Liver (tissue), 9 donors: ENCODE data around the gene DNAJB14. TPM values are rescaled to one million over a fixed set of nuclear protein-coding genes. Genes with fewer than 3 reads are reported as not detected.

Source experiments
- DNase-seq: peaks from one replicate; pipeline ENCODE4 v3.0.0-alpha.2; 2017; ENCODE audit warnings: low spot score
- H3K27ac ChIP-seq, 2 donors: one replicate each; pipeline ENCODE4 v1.7.0; 2013; ENCODE audit warnings: inconsistent platforms in 2 of 2, low read length in 2 of 2, control low read depth in 1 of 2, low read depth in 1 of 2, mild to moderate bottlenecking in 1 of 2
- H3K27me3 ChIP-seq, 4 donors: one replicate each; pipeline versions ENCODE4 v1.6.1 to v1.7.0; 2013; ENCODE audit warnings: low read length in 3 of 4, inconsistent platforms in 1 of 4, mild to moderate bottlenecking in 1 of 4, moderate library complexity in 1 of 4; ENCODE audit not compliant: control insufficient read depth in 4 of 4, insufficient read depth in 4 of 4
- H3K36me3 ChIP-seq, 4 donors: one replicate each; pipeline versions ENCODE4 v1.6.1 to v1.7.0; 2013; ENCODE audit warnings: low read length in 3 of 4, mild to moderate bottlenecking in 3 of 4, low read depth in 1 of 4, moderate library complexity in 1 of 4; ENCODE audit not compliant: control insufficient read depth in 4 of 4, insufficient read depth in 3 of 4
- H3K4me1 ChIP-seq, 4 donors: one replicate each; pipeline versions ENCODE4 v1.6.1 to v1.7.0; 2013; ENCODE audit warnings: low read length in 3 of 4, mild to moderate bottlenecking in 3 of 4, moderate library complexity in 1 of 4; ENCODE audit not compliant: control insufficient read depth in 4 of 4, insufficient read depth in 4 of 4
- H3K4me3 ChIP-seq, 3 donors: one replicate each; pipeline versions ENCODE4 v1.6.1 to v1.7.0; 2013; ENCODE audit warnings: low read length in 3 of 3, control low read depth in 1 of 3, low read depth in 1 of 3, mild to moderate bottlenecking in 1 of 3
- H3K9ac ChIP-seq, 2 donors: one replicate each; pipeline ENCODE4 v1.7.0; 2013; ENCODE audit warnings: low read length in 2 of 2, mild to moderate bottlenecking in 2 of 2, moderate library complexity in 2 of 2, control low read depth in 1 of 2, low read depth in 1 of 2
- H3K9me3 ChIP-seq, 4 donors: one replicate each; pipeline versions ENCODE4 v1.6.1 to v1.7.0; 2013; ENCODE audit warnings: low read length in 3 of 4; ENCODE audit not compliant: control insufficient read depth in 4 of 4
- EGR1 ChIP-seq, 2 donors: IDR thresholded peaks; 2 replicates each; pipeline ENCODE4 v1.6.1; 2016 to 2018; ENCODE audit warnings: antibody characterized with exemption in 2 of 2, low read depth in 2 of 2
- FOXA1 ChIP-seq: IDR thresholded peaks from 2 replicates; pipeline ENCODE4 v1.6.1; 2016; ENCODE audit warnings: antibody characterized with exemption
- FOXA2 ChIP-seq: IDR thresholded peaks from 2 replicates; pipeline ENCODE4 v1.6.1; 2016; ENCODE audit warnings: antibody characterized with exemption
- HNF4A ChIP-seq, 2 donors: conservative IDR thresholded peaks; 2 replicates each; pipeline ENCODE4 v1.6.1; 2016; ENCODE audit warnings: antibody characterized with exemption in 2 of 2, mild to moderate bottlenecking in 2 of 2
- HNF4G ChIP-seq: IDR thresholded peaks from 2 replicates; pipeline ENCODE4 v1.6.1; 2016; ENCODE audit warnings: antibody characterized with exemption
- JUND ChIP-seq, 2 donors: IDR thresholded peaks; 2 replicates each; pipeline ENCODE4 v1.6.1; 2016; ENCODE audit warnings: antibody characterized with exemption in 2 of 2
- NR2F2 ChIP-seq: IDR thresholded peaks from 2 replicates; pipeline ENCODE4 v1.6.1; 2016; ENCODE audit warnings: antibody characterized with exemption
- RAD21 ChIP-seq, 2 donors: IDR thresholded peaks; 2 replicates each; pipeline ENCODE4 v1.6.1; 2016; ENCODE audit warnings: antibody characterized with exemption in 2 of 2, mild to moderate bottlenecking in 2 of 2
- RXRA ChIP-seq, 2 donors: IDR thresholded peaks; 2 replicates each; pipeline ENCODE4 v1.6.1; 2017 to 2018; ENCODE audit warnings: antibody characterized with exemption in 2 of 2, mild to moderate bottlenecking in 1 of 2
- SP1 ChIP-seq: IDR thresholded peaks from 2 replicates; pipeline ENCODE4 v1.6.1; 2018; ENCODE audit warnings: antibody characterized with exemption, mild to moderate bottlenecking
- TAF1 ChIP-seq: conservative IDR thresholded peaks from 2 replicates; pipeline ENCODE4 v1.6.1; 2016; ENCODE audit warnings: antibody characterized with exemption, mild to moderate bottlenecking
- YY1 ChIP-seq: IDR thresholded peaks from 2 replicates; pipeline ENCODE4 v1.6.1; 2016; ENCODE audit warnings: antibody characterized with exemption, mild to moderate bottlenecking
- WGBS: extraction: QIAGEN DNeasy Blood & Tissue Kit; methylation state at CpG from one replicate; pipeline ENCODE4 v1.1.7; 2013; 5-methylcytosine and 5-hydroxymethylcytosine counted together
- polyA plus RNA-seq, 2 donors: library from polyadenylated mRNA; stranded (reverse) in 1 of 2; unstranded in 1 of 2; fragments of 200-250 nt in 1 of 2; fragments of >200 nt in 1 of 2; fragmentation: Nextera tagmentation in 1 of 2; extraction: Ambion mirVana in 1 of 2; gene quantifications; one replicate each; pipeline versions ENCODE4 v1.2.1 to v1.2.3, GENCODE V29; 2013 to 2015
- total RNA-seq, 2 donors: library from RNA; depleted of rRNA; stranded (reverse); fragments of >200 nt; gene quantifications; one replicate each; pipeline ENCODE4 v1.2.3, GENCODE V29; 2014
- TF ChIP-seq, protein P1 (sequence below): IDR thresholded peaks from 2 replicates; pipeline ENCODE4 v1.6.1; 2016; ENCODE audit warnings: antibody characterized with exemption, mild to moderate bottlenecking
- TF ChIP-seq, protein P2 (sequence below): IDR thresholded peaks from 2 replicates; pipeline ENCODE4 v1.6.1; 2016; ENCODE audit warnings: antibody characterized with exemption
- TF ChIP-seq, protein P3 (sequence below): IDR thresholded peaks from 2 replicates; pipeline ENCODE4 v1.6.1; 2016; ENCODE audit warnings: antibody characterized with exemption
- TF ChIP-seq, protein P4 (sequence below): IDR thresholded peaks from 2 replicates; pipeline ENCODE4 v1.6.1; 2016; ENCODE audit warnings: antibody characterized with exemption
- donor health status: healthy.
- donor health status: healthy.
- donor health status: healthy.
- donor health status: healthy.
- donor health status: healthy.

The DNAJB14 gene
- total and polyA plus RNA-seq, 4 donors: 8.1 to 15.1 (median 8.9) TPM

GRCh38 chr4:99857307-99857706 is 89.1 kb downstream of the DNAJB14 start:
- Histone ChIP-seq H3K9me3 (no peaks in the 10 kb centered on the region), H3K27ac (peak overlapping the region in 1 of 2 donors; percentile 61), H3K36me3 (no peaks in the 10 kb centered on the region), H3K4me1 (no peaks in the 10 kb centered on the region), H3K9ac (no peak overlapping the region), H3K4me3 (no peak overlapping the region), H3K27me3 (peaks cover 0 to 2% (median 0%) of the 10 kb centered on the region in 4 donors)
- 57% methylated on average over 3 of the region's 3 CpGs for WGBS
- no peak for TF ChIP-seq NR2F2
- TF ChIP-seq RXRA (IDR thresholded peaks at IDR 0.05): no peak
- DNase-seq: no peak

GRCh38 chr4:99856166-99856565 is 90.3 kb downstream of the DNAJB14 start:
- Histone ChIP-seq H3K27ac (peak overlapping the region; percentile 9 to 61), H3K4me3 (no peak overlapping the region), H3K9ac (no peak overlapping the region), H3K4me1 (no peaks in the 10 kb centered on the region), H3K27me3 (peaks cover 0 to 2% (median 0%) of the 10 kb centered on the region in 4 donors), H3K36me3 (no peaks in the 10 kb centered on the region), H3K9me3 (no peaks in the 10 kb centered on the region)
- TF ChIP-seq JUND (IDR thresholded peaks at IDR 0.05) (no peak), FOXA1 (no peak), HNF4A (conservative IDR thresholded peaks at IDR 0.05) (no peak), HNF4G (no peak), SP1 (no peak), YY1 (no peak), NR2F2 (no peak), TAF1 (no peak), RXRA (IDR thresholded peaks at IDR 0.05) (no peak), RAD21 (IDR thresholded peaks at IDR 0.05) (no peak), EGR1 (IDR thresholded peaks at IDR 0.05; ENCODE audit: low read depth in 2 of 2) (no peak), FOXA2 (no peak)
- TF ChIP-seq, protein P1, sequence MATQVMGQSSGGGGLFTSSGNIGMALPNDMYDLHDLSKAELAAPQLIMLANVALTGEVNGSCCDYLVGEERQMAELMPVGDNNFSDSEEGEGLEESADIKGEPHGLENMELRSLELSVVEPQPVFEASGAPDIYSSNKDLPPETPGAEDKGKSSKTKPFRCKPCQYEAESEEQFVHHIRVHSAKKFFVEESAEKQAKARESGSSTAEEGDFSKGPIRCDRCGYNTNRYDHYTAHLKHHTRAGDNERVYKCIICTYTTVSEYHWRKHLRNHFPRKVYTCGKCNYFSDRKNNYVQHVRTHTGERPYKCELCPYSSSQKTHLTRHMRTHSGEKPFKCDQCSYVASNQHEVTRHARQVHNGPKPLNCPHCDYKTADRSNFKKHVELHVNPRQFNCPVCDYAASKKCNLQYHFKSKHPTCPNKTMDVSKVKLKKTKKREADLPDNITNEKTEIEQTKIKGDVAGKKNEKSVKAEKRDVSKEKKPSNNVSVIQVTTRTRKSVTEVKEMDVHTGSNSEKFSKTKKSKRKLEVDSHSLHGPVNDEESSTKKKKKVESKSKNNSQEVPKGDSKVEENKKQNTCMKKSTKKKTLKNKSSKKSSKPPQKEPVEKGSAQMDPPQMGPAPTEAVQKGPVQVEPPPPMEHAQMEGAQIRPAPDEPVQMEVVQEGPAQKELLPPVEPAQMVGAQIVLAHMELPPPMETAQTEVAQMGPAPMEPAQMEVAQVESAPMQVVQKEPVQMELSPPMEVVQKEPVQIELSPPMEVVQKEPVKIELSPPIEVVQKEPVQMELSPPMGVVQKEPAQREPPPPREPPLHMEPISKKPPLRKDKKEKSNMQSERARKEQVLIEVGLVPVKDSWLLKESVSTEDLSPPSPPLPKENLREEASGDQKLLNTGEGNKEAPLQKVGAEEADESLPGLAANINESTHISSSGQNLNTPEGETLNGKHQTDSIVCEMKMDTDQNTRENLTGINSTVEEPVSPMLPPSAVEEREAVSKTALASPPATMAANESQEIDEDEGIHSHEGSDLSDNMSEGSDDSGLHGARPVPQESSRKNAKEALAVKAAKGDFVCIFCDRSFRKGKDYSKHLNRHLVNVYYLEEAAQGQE: no peak
- TF ChIP-seq, protein P2, sequence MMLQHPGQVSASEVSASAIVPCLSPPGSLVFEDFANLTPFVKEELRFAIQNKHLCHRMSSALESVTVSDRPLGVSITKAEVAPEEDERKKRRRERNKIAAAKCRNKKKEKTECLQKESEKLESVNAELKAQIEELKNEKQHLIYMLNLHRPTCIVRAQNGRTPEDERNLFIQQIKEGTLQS: no peak
- TF ChIP-seq, protein P3, sequence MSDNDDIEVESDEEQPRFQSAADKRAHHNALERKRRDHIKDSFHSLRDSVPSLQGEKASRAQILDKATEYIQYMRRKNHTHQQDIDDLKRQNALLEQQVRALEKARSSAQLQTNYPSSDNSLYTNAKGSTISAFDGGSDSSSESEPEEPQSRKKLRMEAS: no peak
- TF ChIP-seq, protein P4, sequence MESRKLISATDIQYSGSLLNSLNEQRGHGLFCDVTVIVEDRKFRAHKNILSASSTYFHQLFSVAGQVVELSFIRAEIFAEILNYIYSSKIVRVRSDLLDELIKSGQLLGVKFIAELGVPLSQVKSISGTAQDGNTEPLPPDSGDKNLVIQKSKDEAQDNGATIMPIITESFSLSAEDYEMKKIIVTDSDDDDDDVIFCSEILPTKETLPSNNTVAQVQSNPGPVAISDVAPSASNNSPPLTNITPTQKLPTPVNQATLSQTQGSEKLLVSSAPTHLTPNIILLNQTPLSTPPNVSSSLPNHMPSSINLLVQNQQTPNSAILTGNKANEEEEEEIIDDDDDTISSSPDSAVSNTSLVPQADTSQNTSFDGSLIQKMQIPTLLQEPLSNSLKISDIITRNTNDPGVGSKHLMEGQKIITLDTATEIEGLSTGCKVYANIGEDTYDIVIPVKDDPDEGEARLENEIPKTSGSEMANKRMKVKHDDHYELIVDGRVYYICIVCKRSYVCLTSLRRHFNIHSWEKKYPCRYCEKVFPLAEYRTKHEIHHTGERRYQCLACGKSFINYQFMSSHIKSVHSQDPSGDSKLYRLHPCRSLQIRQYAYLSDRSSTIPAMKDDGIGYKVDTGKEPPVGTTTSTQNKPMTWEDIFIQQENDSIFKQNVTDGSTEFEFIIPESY: no peak
- 64% methylated on average over 1 of the region's 1 CpG for WGBS
- DNase-seq: no peak
